GM21786 (cell line): ENCODE results near the gene ARMC2.
"Not testable (repeated sequence)": the region's sequence is repeated elsewhere in the genome, so short reads cannot be mapped to it uniquely, and the experiment has no call there.

ENCODE experiments used
- ATAC-seq: cut with Tn5 transposase; IDR thresholded peaks from one replicate; pipeline ENCODE4 v1.9.1; 2021; ENCODE audit not compliant: unreplicated experiment

ARMC2 gene

DNA sequence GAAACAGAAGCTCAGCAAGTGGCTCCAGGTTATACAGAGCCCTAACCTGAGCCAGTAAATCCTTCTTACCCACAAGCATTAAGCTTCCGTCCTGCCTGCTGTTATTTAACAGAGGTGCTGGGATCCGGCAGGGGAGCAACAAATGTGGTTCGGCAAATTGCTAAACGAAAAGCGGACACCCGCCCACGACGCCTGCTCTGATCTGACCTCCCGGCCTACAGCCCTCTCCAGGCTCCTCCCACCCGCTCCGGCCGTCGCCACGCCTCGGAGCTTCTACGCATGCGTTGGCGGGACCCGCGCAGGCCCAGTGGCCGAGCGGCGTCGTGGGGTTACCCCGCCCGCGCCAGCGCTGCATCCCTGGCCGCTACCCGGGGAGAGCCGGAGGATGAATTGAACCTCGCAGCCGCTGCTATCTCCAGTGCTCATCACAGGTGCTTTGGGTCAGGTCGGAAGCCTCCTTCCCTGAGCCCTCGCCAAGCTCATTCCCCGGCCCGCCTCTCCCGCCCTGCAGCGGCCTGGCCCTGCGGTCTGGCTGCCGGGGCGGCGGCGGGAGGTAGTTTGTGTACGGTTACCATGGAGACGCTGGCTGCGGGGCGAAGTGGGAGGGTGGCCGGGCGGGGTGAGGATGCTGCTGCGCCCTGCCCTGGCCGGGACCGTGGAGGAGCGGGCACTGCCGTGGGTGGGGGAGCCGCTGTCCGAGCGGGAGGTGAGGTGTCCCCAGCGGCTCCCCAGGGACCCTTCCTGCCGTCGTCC is at the start of gene ARMC2:
TSS of gene ARMC2 (plus strand) at position 307 of the 753 bp plus-strand sequence. CDS start 5,846 bp downstream, outside the sequence.
- peak; percentile 96 for ATAC-seq

GRCh38 chr6:108798670-108799353 is 49.4 kb upstream of the ARMC2 start:
- ATAC-seq = no peak

DNA sequence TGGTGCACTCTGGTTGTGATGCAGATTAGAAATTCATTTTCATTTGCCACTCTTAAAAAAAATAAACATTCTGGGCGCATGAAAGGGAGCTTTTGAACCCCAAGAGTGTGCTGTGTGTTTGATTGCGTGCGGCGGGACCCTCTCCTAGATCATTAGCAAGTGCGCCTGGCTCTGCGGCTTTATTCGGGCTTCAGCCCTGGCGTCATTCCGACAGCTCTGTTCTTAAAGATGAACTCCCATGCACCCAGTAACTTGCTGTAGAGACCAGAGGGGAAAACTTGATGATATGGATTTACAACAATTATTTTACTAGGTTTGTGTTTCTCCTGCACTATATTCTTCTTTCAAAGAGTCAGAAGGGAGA is 48.9 kb upstream of the ARMC2 start:
- ATAC-seq = no peak

- ATAC-seq = no peak
Measured at GRCh38 chr6:108799791-108800190, 48.4 kb upstream of the ARMC2 start.

DNA sequence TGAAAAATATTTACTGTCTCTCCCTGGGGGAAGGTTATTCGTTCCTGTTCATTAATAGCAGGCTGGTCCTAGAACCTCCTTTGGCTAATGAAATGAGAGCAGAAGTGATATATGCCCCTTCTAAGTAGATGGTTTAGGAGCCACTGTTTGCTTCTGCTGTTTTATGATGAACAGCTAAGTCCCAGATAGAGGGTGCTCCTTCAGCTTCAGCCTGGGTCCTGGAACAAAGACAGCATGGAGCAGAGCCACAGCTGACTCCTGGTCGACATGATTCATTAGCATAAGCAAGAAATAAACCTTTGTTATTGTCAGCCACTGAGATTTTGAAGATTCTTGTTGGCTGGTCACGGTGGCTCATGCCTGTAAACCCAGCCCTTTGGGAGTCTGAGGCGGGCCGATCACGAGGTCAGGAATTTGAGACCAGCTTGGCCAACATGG is 47.8 kb upstream of the ARMC2 start:
- ATAC-seq = no peak

GRCh38 chr6:108801366-108801765 is 46.9 kb upstream of the ARMC2 start:
- no peak for ATAC-seq

DNA sequence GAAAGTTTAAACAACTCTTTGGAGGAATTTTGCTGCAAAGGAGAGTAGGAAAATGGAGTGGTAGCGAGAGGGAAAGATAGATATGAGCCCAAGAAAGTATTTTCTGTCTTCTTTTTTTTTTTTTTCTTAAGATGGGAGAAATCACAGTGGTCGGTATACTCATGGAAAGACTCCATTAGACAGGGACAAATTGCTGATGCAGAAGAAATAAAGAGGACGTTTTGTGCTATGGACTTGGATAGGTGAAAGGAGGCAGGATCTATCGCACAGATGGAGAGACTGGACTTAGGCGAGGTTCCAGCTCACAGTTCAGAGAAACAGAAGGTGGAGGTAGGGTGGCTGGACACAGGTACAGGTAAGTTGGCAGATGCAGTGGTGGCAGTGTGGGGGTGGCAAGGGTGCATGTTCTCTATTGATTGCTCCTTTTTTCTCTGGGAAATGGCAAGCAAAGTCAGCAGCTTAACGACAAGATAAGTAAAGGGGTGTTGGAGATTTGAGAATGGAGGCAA is 44.2 kb upstream of the ARMC2 start:
- no peak for ATAC-seq

DNA sequence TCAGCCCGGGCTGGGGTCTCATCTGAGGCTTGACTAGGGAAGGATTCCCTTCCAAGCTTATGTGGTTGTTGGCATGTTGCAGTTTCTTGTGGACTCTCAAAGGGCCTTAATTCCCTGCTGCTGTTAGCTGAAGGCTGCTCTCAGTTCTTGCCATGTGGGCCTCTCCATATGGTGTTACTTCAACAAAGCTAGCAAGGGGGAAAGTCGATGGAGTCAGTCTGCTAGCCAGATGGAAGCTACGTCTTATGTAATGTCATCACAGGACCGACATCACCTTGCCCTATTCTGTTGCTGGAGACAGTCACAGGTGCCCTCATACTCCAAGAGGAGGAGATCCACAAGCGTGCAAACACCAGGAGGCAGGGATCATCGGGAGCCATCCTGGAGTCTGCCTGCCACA is 43.3 kb upstream of the ARMC2 start:
- no peak for ATAC-seq

GRCh38 chr6:108805611-108806167 is 42.5 kb upstream of the ARMC2 start:
- peak; percentile 76 for ATAC-seq

DNA sequence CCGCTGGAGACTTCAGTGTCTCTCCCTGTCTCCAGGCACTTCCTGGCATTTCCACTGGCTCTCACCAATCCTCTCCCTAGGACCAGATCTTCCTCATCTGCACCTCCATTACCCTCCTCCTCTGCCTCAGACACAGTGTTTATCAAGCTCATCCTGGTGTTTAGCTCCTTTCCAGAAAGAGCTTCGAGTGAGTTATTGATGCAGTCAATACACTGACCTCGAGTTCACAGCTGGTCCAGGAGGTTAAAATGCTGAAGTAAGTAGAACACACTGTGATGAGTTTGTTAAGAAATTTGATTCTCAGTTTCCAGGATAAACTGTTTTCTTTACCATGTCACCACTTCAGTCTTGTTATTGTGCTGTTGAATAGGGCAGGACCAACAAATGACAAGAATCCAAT is 42.1 kb upstream of the ARMC2 start:
- ATAC-seq = no peak

DNA sequence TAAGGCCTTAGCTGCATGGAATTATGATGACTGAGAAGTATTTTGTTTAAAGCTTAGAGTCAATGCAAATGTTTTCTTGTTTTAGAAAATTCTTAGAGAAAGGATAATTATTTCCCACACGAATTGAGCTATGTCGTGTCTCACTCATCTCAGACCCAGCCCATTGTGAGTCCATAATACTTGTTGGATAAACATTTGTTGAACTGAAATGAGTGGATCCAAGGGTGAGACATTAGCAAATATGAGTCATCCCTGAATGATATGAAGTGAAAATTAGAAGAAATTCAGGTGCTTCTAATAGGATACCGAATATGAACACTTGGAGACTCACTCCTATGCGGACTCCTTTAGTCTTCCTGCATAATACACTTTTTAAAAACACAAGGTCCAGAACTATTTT is 41.6 kb upstream of the ARMC2 start:
- no peak for ATAC-seq

- no peak for ATAC-seq
Measured at GRCh38 chr6:108807928-108808327, 40.3 kb upstream of the ARMC2 start.

DNA sequence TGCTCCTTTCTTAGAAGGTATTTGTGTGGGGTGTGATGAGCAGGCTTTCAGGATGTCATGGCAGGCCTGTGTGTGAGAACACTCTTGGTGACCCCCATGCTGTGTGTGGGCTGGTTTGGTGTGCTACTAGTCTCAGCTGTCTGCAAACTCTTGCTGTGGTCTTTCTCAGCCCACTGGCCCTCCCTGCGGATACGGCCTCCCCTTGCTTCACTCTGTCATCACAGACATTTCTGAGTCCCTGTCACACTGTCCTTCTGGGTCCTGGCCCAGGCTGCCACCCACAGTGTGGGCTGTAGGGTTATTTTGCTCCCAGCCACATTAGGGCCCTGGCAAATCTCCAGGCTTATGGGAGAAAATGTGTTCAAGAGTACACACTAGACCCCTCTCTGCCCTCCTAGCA is 39.0 kb upstream of the ARMC2 start:
- ATAC-seq = no peak

- no peak for ATAC-seq
Measured at GRCh38 chr6:108810057-108810643, 38.1 kb upstream of the ARMC2 start.

DNA sequence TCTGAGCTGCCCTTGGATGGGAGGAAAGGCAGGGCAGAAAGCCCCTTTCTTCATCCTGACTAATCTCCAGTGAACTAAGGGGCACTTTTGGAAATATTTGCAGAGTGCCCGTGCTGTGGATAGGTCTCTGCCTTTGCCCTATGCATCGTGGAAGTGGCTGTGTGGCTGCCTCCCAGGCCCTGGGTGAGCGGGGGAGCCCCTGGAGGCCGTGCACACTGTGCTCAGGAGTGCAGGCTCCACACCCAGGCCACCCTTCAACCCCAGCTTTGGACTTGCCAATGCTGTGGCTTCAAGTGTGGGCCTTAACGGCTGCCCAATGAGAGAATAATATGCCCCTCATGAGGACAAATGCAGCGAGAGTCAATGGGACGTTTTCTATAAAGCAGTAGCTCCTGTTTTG is 36.7 kb upstream of the ARMC2 start:
- no peak for ATAC-seq

DNA sequence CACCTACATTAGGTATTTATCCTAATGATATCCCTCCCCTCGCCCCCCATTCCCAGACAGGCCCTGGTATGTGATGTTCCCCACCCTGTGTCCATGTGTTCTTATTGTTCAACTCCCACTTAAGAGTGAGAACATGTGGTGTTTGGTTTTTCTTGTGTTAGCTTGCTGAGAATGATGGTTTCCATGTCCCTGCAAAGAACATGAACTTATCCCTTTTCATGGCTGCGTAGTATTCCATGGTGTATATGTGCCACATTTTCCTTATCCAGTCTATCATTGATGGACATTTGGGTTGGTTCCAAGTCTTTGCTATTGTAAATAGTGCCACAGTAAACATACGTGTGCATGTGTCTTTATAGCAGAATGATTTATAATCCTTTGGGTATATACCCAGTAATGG is 35.0 kb upstream of the ARMC2 start:
- not testable (repeated sequence) for ATAC-seq

DNA sequence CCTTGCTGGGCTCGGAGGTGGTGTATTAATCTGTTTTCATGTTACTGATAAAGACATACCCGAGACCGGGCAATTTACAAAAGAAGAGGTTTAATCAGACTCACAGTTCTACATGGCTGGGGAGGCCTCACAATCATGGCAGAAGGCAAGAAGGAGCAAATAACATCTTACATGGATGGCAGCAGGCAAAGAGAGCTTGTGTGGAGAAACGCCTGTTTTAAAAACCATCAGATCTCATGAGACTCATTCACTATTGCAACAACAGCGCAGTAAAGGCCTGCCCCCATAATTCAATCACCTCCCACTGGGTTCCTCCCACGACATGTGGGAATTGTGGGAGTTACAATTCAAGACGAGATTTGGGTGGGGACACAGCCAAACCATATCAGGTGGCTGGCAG is 30.9 kb upstream of the ARMC2 start:
- ATAC-seq = not testable (repeated sequence)

GRCh38 chr6:108820006-108820405 is 28.2 kb upstream of the ARMC2 start:
- no peak for ATAC-seq

DNA sequence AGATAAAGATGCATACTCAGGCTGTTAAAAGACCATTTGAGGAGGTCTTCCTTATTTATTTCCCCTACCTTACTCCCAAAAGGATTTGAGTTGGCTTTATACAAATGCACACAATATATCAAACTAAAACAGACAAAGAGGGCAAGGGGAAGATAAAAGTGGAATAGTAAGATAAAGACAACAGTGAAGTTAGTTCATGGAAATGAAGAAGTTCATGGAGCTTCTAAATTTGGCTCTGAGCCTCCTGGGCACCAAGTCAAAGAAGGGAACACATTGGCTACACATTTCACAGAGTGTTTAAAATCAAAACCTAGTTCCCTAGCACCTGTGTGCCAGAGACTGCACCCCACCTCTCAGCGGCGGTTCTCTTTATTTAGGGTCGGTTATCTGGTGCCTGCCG is 25.8 kb upstream of the ARMC2 start:
- ATAC-seq = no peak

- ATAC-seq = no peak
Measured at GRCh38 chr6:108825326-108825725, 22.9 kb upstream of the ARMC2 start.

DNA sequence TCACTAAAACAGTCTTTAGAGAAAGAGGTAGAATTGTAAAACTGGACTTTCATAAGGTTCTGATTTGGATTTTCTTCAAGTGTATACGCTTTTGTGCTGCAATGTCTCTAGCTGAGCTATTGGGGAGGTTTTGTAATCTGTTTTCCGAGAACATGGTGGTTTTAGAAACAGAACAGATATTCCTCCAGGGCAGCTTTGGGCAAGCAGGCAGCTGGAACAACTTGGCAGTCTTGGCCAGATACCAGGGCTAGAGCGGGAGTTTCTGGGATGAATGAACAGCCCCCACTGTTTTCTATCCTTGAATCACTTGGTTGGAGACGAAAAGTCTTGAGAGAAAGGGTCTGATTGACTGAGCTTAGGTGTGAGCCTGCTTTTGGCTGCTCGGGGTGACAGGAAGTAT is 17.1 kb upstream of the ARMC2 start:
- no peak for ATAC-seq

GRCh38 chr6:108832738-108833137 is 15.5 kb upstream of the ARMC2 start:
- ATAC-seq = no peak
